Thoracic aorta (tissue), 2 donors: ENCODE measurements around the gene TRAIP. TPM values are rescaled to one million over a fixed set of nuclear protein-coding genes. Genes with fewer than 3 reads are reported as not detected.

Experiments used
- ATAC-seq: fragments of 150-250 bp; one replicate; pipeline ENCODE4 v1.8.0; 2017; ENCODE audit warnings: low read depth; ENCODE audit not compliant: insufficient number of reproducible peaks, low FRiP score
- DNase-seq: peaks from one replicate; pipeline ENCODE4 v3.0.0-alpha.2; 2020; ENCODE audit warnings: low spot score
- H3K27ac ChIP-seq, 2 donors: fragments of 200-600 bp; sonication (generic); 1 replicate in 1 of 2; 2 replicates in 1 of 2; pipeline ENCODE4 v1.5.1; 2016; ENCODE audit warnings: mild to moderate bottlenecking in 2 of 2, moderate library complexity in 2 of 2
- H3K27me3 ChIP-seq: fragments of 200-600 bp; sonication (generic); replicated peaks from 2 replicates; pipeline ENCODE4 v1.6.0; 2016; ENCODE audit warnings: mild to moderate bottlenecking; ENCODE audit not compliant: insufficient read depth
- H3K36me3 ChIP-seq: fragments of 200-600 bp; sonication (generic); one replicate; pipeline ENCODE4 v1.5.1; 2016
- H3K4me1 ChIP-seq, 2 donors: fragments of 200-600 bp; sonication (generic); 1 replicate in 1 of 2; 2 replicates in 1 of 2; pipeline versions ENCODE4 v1.5.1 to v1.6.0; 2016; ENCODE audit warnings: low read depth in 2 of 2, mild to moderate bottlenecking in 1 of 2; ENCODE audit not compliant: control insufficient read depth in 1 of 2
- H3K4me3 ChIP-seq: fragments of 200-600 bp; sonication (generic); 2 replicates; pipeline ENCODE4 v1.5.1; 2016; ENCODE audit warnings: mild to moderate bottlenecking
- H3K9me3 ChIP-seq: fragments of 200-600 bp; sonication (generic); 2 replicates; pipeline ENCODE4 v1.5.1; 2016
- total RNA-seq, 2 donors: library from RNA; depleted of rRNA; stranded (reverse); fragments of >200 nt; gene quantifications; one replicate each; pipeline versions ENCODE4 v1.1.0 to v1.2.3, GENCODE V29; 2016
- TF ChIP-seq, protein P1 (sequence below): fragments of 200-600 bp; sonication (generic); IDR thresholded peaks from one replicate; pipeline ENCODE4 v1.5.1; 2019; ENCODE audit warnings: antibody characterized with exemption

TRAIP gene
- total RNA-seq, 2 donors from 2014 or later = 2.3 to 3.2 TPM

DNA sequence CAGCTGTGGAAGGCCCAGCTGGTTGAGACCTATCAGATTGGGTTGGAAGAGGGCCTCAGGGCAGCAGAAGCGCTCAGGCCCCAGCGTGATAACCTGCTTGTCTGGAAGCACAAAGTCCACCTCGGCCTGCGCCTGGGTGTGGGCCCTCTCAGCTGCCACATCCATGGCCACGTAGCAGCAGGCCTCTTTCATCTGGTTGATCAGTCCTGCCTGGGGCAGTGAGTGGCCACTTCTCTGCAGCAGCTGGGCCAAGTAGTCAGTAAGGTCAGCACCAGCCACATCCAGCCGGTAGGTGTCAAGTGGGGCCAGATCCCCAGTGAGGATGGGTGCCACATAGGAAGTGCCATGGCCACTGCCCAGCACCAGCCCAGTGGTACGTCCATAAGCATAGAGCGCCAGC is 17.3 kb upstream of the TRAIP start:
- no peaks in the 10 kb centered on the region for H3K36me3 ChIP-seq
- peaks cover 13% of the 10 kb centered on the region for H3K27me3 ChIP-seq
- H3K27ac ChIP-seq = no peak overlapping the region
- ATAC-seq = no peak
- H3K4me1 ChIP-seq = peaks cover 10 to 12% of the 10 kb centered on the region in 2 donors
- no peaks in the 10 kb centered on the region for H3K9me3 ChIP-seq
- no peak for DNase-seq
- TF ChIP-seq, protein P1, sequence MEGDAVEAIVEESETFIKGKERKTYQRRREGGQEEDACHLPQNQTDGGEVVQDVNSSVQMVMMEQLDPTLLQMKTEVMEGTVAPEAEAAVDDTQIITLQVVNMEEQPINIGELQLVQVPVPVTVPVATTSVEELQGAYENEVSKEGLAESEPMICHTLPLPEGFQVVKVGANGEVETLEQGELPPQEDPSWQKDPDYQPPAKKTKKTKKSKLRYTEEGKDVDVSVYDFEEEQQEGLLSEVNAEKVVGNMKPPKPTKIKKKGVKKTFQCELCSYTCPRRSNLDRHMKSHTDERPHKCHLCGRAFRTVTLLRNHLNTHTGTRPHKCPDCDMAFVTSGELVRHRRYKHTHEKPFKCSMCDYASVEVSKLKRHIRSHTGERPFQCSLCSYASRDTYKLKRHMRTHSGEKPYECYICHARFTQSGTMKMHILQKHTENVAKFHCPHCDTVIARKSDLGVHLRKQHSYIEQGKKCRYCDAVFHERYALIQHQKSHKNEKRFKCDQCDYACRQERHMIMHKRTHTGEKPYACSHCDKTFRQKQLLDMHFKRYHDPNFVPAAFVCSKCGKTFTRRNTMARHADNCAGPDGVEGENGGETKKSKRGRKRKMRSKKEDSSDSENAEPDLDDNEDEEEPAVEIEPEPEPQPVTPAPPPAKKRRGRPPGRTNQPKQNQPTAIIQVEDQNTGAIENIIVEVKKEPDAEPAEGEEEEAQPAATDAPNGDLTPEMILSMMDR = no peak
- H3K4me3 ChIP-seq = no peak overlapping the region

DNA sequence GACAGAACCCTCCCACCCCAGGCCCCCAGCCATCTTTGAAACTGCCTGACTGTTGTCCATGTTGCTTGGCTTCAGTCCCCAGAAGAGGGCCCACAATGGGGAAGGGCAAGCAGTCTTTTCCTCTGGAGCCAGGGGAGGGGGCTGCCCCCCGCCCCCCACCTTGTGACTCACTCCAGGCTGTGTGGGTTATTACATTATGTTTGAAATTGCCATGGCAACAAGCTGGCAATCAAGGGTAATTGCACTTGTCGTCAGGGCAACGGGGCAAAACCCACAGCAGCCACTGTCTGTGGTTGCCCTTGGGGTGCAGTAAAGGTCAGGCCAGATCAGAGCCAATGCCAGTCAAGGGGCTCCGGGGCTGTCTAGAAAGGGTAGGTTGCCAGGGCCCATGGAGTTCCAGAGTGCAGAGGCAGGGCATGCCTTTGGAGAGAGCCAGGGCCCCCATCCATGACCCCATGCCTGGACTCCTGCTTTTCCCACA is 16.5 kb upstream of the TRAIP start:
- H3K4me3 ChIP-seq = no peak overlapping the region
- no peak overlapping the region for H3K27ac ChIP-seq
- peaks cover 10 to 12% of the 10 kb centered on the region in 2 donors for H3K4me1 ChIP-seq
- peaks cover 20% of the 10 kb centered on the region for H3K27me3 ChIP-seq
- DNase-seq (no peak), ATAC-seq (no peak)
- no peaks in the 10 kb centered on the region for H3K9me3 ChIP-seq
- no peaks in the 10 kb centered on the region for H3K36me3 ChIP-seq
- TF ChIP-seq, protein P1 = no peak

DNA sequence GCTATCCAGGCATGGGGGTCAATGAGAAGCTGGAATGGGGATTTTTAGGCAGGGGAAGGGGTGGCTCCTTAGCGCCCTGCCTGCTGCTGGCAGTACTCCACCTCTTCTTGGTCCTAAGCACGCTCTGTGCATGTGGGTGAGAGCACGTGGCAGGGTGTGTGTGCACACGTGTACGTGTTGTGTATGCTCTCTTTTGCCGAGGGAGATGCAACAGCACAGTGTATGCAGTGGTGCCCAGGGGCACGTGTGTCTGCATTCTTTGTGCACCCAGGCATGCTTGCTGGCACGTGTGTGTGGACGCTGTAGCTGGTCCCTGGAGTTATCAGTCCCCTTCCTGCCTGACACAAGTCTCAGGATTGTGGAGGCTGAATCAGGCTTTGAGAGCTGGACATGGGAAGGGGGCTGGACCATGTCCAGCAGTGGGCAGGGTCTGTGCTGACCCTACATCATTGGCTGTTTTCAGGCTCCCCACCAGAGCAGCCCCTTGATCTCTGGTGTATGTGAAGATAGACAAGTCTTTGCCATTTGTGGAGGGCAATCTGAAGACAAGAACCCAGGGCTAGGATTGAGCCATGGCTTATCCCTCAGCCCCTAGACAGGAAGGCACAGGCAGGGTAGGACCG is 15.3 kb upstream of the TRAIP start:
- Histone ChIP-seq H3K9me3 (no peaks in the 10 kb centered on the region), H3K36me3 (no peaks in the 10 kb centered on the region), H3K4me3 (no peak overlapping the region), H3K4me1 (peaks cover 10 to 12% of the 10 kb centered on the region in 2 donors), H3K27me3 (peaks cover 20% of the 10 kb centered on the region), H3K27ac (no peak overlapping the region)
- DNase-seq = no peak
- ATAC-seq = no peak
- TF ChIP-seq, protein P1 = no peak

GRCh38 chr3:49869525-49870126 is 13.3 kb upstream of the TRAIP start, which contains the start of gene CAMKV:
TSS of gene CAMKV (minus strand) at chr3:49869906. CDS start at chr3:49862388, 7,518 bp downstream.
- DNase-seq = no peak
- peaks cover 20% of the 10 kb centered on the region for H3K27me3 ChIP-seq
- H3K9me3 ChIP-seq = no peaks in the 10 kb centered on the region
- TF ChIP-seq, protein P1 = no peak
- peak within 1 kb of the TSS; percentile 65 for H3K4me3 ChIP-seq
- ATAC-seq = no peak
- peaks cover 10 to 12% of the 10 kb centered on the region in 2 donors for H3K4me1 ChIP-seq
- H3K36me3 ChIP-seq = no peaks in the 10 kb centered on the region
- no peak within 1 kb of the TSS for H3K27ac ChIP-seq

DNA sequence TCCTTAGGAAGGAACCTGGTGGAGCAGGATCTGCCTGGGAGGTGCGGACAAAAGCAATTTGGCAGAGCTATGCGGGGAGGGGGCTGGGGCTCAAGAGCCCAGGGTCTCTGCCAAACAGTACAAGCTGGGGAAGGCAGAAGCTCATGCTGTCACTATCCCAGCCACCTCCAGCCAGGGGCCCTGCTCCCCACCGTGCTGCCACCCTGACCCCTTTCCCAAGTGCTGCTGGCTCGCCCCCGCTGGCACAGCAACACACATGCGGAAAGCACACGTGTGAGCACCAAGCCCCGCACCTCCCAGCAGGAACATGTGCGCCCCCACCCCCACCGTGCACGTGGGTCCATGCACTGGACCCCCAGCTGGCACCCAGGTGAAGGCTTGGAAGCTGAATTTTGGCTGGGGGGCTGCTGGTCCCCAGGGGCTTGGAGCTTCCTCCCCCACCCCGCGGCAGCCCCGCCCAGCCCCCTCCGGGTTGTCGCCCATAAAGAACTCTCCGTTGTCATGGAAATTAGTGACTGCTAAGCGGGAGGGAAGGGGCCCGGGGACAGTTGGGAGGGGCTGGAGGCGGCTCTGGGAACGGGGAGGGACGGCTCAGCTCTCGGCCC is 12.6 kb upstream of the TRAIP start:
- Histone ChIP-seq H3K27me3 (peaks cover 20% of the 10 kb centered on the region), H3K27ac (no peak overlapping the region), H3K9me3 (no peaks in the 10 kb centered on the region), H3K36me3 (no peaks in the 10 kb centered on the region), H3K4me1 (peaks cover 10 to 12% of the 10 kb centered on the region in 2 donors), H3K4me3 (peak overlapping the region; percentile 65)
- ATAC-seq = no peak
- DNase-seq = no peak
- TF ChIP-seq, protein P1 = no peak
